NCI-H524 treated with DMSO at 0.1 percent for 48 hours (cell line): ENCODE results near the gene MUTYH.
A peak's percentile ranks its signal among the peaks of the same experiment; 100 is the strongest.
"Not testable (repeated sequence)": the region's sequence is repeated elsewhere in the genome, so short reads cannot be mapped to it uniquely, and the experiment has no call there.

Source experiments
- DNase-seq: peaks from one replicate; lab custom pipeline; 2025; lab: John Stamatoyannopoulos, UW

Gene MUTYH

GRCh38 chr1:45339789-45340558 is at the start of gene MUTYH, which contains the start of gene TOE1:
Gene MUTYH, minus strand, starts transcription at chr1:45340440. Its CDS starts 5,935 bp downstream, at chr1:45334505.
Gene TOE1, plus strand, starts transcription at chr1:45340170. Its CDS starts 83 bp downstream, at chr1:45340253.
- peak; percentile 71 for DNase-seq

GRCh38 chr1:45386219-45386618 is 46.0 kb upstream of the MUTYH start:
- no peak for DNase-seq

- DNase-seq, result peak; percentile 82
These were observed 45.1 kb upstream of the MUTYH start for GRCh38 chr1:45385302-45385701.

- DNase-seq, result not testable (repeated sequence)
These were observed 44.0 kb upstream of the MUTYH start for GRCh38 chr1:45384213-45384612.

- DNase-seq, result no peak
These were observed 43.0 kb upstream of the MUTYH start for GRCh38 chr1:45383191-45383590.

- DNase-seq, result no peak
These were observed 41.0 kb upstream of the MUTYH start for GRCh38 chr1:45381243-45381642.

- DNase-seq, result no peak
These were observed 40.5 kb upstream of the MUTYH start for GRCh38 chr1:45380730-45381129.

GRCh38 chr1:45380125-45380524 is 39.9 kb upstream of the MUTYH start:
- no peak for DNase-seq

- no peak for DNase-seq
These were observed 39.3 kb upstream of the MUTYH start for GRCh38 chr1:45379524-45379923.

GRCh38 chr1:45378184-45378583 is 37.9 kb upstream of the MUTYH start:
- DNase-seq, result no peak

GRCh38 chr1:45375104-45376090 is 35.2 kb upstream of the MUTYH start:
- no peak for DNase-seq

- DNase-seq, result no peak
These were observed 33.3 kb upstream of the MUTYH start for GRCh38 chr1:45373573-45373972.

GRCh38 chr1:45370575-45370974 is 30.3 kb upstream of the MUTYH start:
- no peak for DNase-seq

- no peak for DNase-seq
These were observed 24.8 kb upstream of the MUTYH start for GRCh38 chr1:45365051-45365450.

GRCh38 chr1:45364294-45364693 is 24.1 kb upstream of the MUTYH start:
- no peak for DNase-seq

- DNase-seq, result not testable (repeated sequence)
These were observed 20.7 kb upstream of the MUTYH start for GRCh38 chr1:45360981-45361380.

GRCh38 chr1:45359882-45360513 is 19.8 kb upstream of the MUTYH start:
- no peak for DNase-seq

- DNase-seq, result no peak
These were observed 15.9 kb upstream of the MUTYH start for GRCh38 chr1:45356186-45356585.

- DNase-seq, result no peak
These were observed 15.4 kb upstream of the MUTYH start for GRCh38 chr1:45355683-45356082.

- DNase-seq, result no peak
These were observed 14.6 kb upstream of the MUTYH start for GRCh38 chr1:45354838-45355237.

GRCh38 chr1:45353685-45354084 is 13.4 kb upstream of the MUTYH start:
- DNase-seq, result no peak

GRCh38 chr1:45351508-45351907 is 11.3 kb upstream of the MUTYH start:
- no peak for DNase-seq
